H1 (cell line): ENCODE measurements around the gene EIF2B2. TPM values are rescaled to one million over a fixed set of nuclear protein-coding genes. Genes with fewer than 3 reads are reported as not detected.

Source experiments
- CHD7 ChIP-seq: fragments of 300-600 bp; sonication (generic); IDR thresholded peaks from 2 replicates; pipeline ENCODE4 v1.7.1; 2012; ENCODE audit warnings: low read length, moderate library complexity, mild to moderate bottlenecking, inconsistent platforms; ENCODE audit not compliant: insufficient replicate concordance
- SP1 ChIP-seq: IDR thresholded peaks from 2 replicates; pipeline ENCODE4 v1.6.1; 2011; ENCODE audit warnings: low read depth, low read length
- ZNF274 ChIP-seq: IDR thresholded peaks from 2 replicates; pipeline ENCODE4 v1.7.0; 2012; ENCODE audit warnings: low read length, borderline replicate concordance; ENCODE audit errors: extremely low read depth
- polyA plus RNA-seq, 7 experiments: library from polyadenylated mRNA; depleted of rRNA in 3 of 7; stranded (reverse) in 5 of 7; unstranded in 2 of 7; fragments of >200 nt in 5 of 7; fragments of 200-250 nt in 2 of 7; gene quantifications; 1 replicate in 5 of 7; 2 replicates in 1 of 7; 4 replicates in 1 of 7; pipeline versions ENCODE4 v1.2.1 to v1.2.3, GENCODE V29; 2011 to 2013; ENCODE audit warnings: missing spikeins in 2 of 7, mixed read lengths in 2 of 7
- total RNA-seq: library from RNA; stranded (reverse); fragmentation: NEBNext Ultra II Directional; extraction: Animal tissue kit (Norgen Biotek cat#: 25700); gene quantifications from 2 replicates; pipeline ENCODE4 v1.2.1, GENCODE V29; 2021

The EIF2B2 gene
- total and polyA plus RNA-seq, 2 of the 8 experiments (the other 6 are each of a cell fraction or from before 2014, with no cell fraction given), result 42.6 to 79.9 TPM

- TF ChIP-seq CHD7, result no peak
- no peak for TF ChIP-seq ZNF274
- no peak for TF ChIP-seq SP1
These were observed 822 bp upstream of the EIF2B2 start (continued) for GRCh38 chr14:75001899-75002298.
